ENCODE measurements around the gene RPS6KA5. TPM values are rescaled to one million over a fixed set of nuclear protein-coding genes. Genes with fewer than 3 reads are reported as not detected.
"Not testable (repeated sequence)": the region's sequence is repeated elsewhere in the genome, so short reads cannot be mapped to it uniquely, and the experiment has no call there.

RPS6KA5 gene
- total and polyA plus RNA-seq, 7 donors: 0.94 to 20.0 (median 11.5) TPM

DNA sequence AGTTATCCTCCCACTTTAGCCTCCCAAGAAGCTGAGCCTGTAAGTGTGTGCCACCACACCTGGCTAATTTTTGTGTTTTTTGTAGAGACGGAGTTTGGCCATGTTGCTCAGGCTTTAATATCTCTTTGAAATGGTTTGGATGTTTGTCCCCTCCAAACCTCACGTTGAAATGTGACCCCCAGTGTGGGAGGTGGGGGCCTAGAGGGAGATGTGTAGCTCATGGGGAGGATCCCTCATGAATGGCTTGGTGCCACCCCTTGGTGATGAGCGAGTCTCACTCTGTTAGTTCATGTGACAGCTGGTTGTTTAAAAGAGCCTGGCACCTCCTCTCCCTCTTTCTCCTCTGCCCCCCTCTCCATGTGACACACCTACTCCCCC lies 220.6 kb downstream of the RPS6KA5 start:
- H3K4me1 ChIP-seq: no peaks in the 10 kb centered on the region
- 68 to 82% (median 79%) methylated on average over 3 of the region's 3 CpGs for WGBS, 3 donors
- intact Hi-C loops (cut with DNase I): no loop called here
- H3K4me3 ChIP-seq: no peak overlapping the region
- peak overlapping the region; percentile 67 for H3K27ac ChIP-seq
- no peaks in the 10 kb centered on the region for H3K9me3 ChIP-seq
- DNase-seq (no peak), ATAC-seq (no peak)
- TF ChIP-seq, protein P1, sequence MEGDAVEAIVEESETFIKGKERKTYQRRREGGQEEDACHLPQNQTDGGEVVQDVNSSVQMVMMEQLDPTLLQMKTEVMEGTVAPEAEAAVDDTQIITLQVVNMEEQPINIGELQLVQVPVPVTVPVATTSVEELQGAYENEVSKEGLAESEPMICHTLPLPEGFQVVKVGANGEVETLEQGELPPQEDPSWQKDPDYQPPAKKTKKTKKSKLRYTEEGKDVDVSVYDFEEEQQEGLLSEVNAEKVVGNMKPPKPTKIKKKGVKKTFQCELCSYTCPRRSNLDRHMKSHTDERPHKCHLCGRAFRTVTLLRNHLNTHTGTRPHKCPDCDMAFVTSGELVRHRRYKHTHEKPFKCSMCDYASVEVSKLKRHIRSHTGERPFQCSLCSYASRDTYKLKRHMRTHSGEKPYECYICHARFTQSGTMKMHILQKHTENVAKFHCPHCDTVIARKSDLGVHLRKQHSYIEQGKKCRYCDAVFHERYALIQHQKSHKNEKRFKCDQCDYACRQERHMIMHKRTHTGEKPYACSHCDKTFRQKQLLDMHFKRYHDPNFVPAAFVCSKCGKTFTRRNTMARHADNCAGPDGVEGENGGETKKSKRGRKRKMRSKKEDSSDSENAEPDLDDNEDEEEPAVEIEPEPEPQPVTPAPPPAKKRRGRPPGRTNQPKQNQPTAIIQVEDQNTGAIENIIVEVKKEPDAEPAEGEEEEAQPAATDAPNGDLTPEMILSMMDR (IDR thresholded peaks at IDR 0.05): no peak
- H3K27me3 ChIP-seq (ENCODE audit: insufficient read depth in 3 of 3, low read length in 2 of 3): no peaks in the 10 kb centered on the region
- no peaks in the 10 kb centered on the region for H3K36me3 ChIP-seq (ENCODE audit: insufficient read depth in 1 of 2, low read depth in 1 of 2)

DNA sequence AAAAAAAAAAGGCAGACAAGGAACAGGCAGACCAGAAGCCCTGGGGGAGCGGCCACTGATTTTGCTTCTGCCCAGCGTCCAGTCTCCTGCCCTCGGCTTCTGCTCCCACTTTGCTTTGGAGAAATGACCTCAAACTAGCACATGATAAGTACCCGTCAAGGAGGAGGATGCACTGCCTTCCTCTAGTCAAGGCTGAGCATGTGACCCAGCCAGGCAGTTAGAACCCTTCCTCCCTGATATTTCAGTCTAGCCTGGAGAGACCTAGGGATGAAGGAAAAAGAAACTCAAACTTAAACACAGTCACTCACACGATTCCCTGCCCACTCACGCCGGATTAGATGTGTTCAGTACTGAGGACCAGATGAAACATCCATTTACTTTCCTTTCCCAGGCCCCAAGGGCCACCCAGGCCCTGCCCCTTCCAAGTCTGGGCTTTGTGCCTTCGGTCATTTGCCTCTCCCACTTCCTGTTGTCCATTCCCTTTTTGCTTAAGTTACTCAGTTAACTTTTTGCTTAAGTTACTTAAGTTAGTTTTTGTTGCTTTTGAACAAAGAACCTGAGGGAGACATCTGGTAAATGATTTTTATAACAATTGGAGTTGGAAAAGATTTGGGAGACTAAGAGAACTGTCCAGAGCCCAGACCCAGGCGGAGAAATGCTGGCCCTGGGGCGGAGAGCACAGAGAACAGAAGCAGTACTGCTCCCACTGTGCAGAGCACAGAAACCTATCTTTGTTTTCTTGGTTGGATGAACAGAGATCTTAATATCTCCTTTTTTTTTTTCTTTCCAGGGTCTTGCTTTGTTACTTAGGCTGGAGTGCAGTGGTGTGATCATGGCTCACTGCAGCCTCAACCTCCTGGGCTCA lies 221.2 kb downstream of the RPS6KA5 start:
- H3K4me1 ChIP-seq: no peaks in the 10 kb centered on the region
- no peaks in the 10 kb centered on the region for H3K27me3 ChIP-seq (ENCODE audit: insufficient read depth in 3 of 3, low read length in 2 of 3)
- DNase-seq: peak; percentile 61 to 72
- TF ChIP-seq, protein P1 (IDR thresholded peaks at IDR 0.05): no peak
- peak overlapping the region; percentile 67 for H3K27ac ChIP-seq
- intact Hi-C loops (cut with DNase I): no loop called here
- 43 to 55% (median 50%) methylated on average over 10 of the region's 10 CpGs for WGBS, 3 donors
- ATAC-seq: peak; percentile 52 to 78 (median 62)
- no peaks in the 10 kb centered on the region for H3K9me3 ChIP-seq
- no peaks in the 10 kb centered on the region for H3K36me3 ChIP-seq (ENCODE audit: insufficient read depth in 1 of 2, low read depth in 1 of 2)
- peak overlapping the region; percentile 30 for H3K4me3 ChIP-seq

DNA sequence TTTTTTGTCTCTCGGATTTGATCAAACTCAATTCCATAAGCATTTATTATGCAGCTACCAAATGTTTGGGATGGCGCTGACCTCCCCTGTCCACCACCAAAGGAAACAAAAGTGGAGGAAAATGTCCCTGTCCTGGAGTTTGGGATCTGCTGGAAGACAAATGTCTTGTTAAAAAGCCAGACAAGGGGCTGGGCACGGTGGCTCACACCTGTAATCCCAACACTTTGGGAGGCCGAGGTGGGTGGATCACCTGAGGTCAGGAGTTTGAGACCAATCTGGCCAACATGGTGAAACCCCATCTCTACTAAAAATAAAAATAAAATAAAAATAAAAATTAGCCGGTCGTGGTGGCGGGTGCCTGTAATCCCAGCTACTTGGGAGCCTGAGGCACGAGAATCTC lies 221.9 kb downstream of the RPS6KA5 start:
- intact Hi-C loops (cut with DNase I); H3K36me3 ChIP-seq (ENCODE audit: insufficient read depth in 1 of 2, low read depth in 1 of 2); DNase-seq; H3K27me3 ChIP-seq (ENCODE audit: insufficient read depth in 3 of 3, low read length in 2 of 3); H3K4me1 ChIP-seq; ATAC-seq; H3K9me3 ChIP-seq: not testable (repeated sequence)
- peak overlapping the region; percentile 30 for H3K4me3 ChIP-seq
- 86 to 93% (median 87%) methylated on average over 8 of the region's 8 CpGs for WGBS, 3 donors
- H3K27ac ChIP-seq: peak overlapping the region; percentile 67

DNA sequence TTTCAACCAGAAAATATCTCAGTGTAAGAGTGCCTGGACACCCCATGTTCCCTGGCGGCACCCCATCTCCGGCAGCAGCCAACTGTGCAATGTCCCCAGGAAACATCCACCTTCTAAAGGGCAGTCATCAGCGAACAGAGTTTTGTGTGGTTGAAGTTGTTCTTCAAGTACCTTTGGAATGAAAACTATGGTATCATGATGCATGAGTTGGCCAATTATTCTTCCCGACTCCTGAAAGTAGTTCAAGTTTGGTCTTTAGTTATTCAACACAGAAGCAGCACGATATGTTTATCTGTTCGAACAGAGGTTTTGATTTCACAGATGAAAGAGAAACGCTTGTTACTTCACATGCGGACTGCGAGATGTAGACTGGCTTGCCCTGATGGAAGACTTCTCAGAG lies 223.1 kb downstream of the RPS6KA5 start:
- Histone ChIP-seq H3K4me3 (no peak overlapping the region), H3K36me3 (ENCODE audit: insufficient read depth in 1 of 2, low read depth in 1 of 2) (no peaks in the 10 kb centered on the region), H3K27me3 (ENCODE audit: insufficient read depth in 3 of 3, low read length in 2 of 3) (no peaks in the 10 kb centered on the region), H3K27ac (no peak overlapping the region), H3K4me1 (no peaks in the 10 kb centered on the region), H3K9me3 (no peaks in the 10 kb centered on the region)
- TF ChIP-seq, protein P1 (IDR thresholded peaks at IDR 0.05): no peak
- no peak for DNase-seq
- no peak for ATAC-seq
- intact Hi-C loops (cut with DNase I): no loop called here
- WGBS, 3 donors: 90 to 94% (median 93%) methylated on average over 9 of the region's 9 CpGs

DNA sequence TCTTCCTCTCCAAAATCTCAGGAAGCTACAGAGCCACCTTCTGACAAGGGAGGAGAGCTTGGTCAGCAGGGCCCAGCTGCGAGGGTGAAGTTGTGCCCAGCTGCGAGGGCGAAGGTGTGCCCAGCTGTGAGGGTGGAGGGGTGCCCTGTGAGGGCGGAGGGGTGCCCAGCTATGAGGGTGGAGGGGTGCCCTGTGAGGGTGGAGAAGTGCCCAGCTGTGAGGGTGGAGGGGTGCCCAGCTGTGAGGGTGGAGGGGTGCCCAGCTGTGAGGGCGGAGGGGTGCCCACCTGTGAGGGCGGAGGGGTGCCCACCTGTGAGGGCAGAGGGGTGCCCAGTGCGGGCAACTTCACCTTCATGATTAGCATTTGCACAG lies 223.8 kb downstream of the RPS6KA5 start:
- 82 to 89% (median 87%) methylated on average over 7 of the region's 7 CpGs for WGBS, 3 donors
- H3K4me1 ChIP-seq: no peaks in the 10 kb centered on the region
- no peaks in the 10 kb centered on the region for H3K27me3 ChIP-seq (ENCODE audit: insufficient read depth in 3 of 3, low read length in 2 of 3)
- DNase-seq (no peak), ATAC-seq (no peak)
- no peaks in the 10 kb centered on the region for H3K9me3 ChIP-seq
- no peaks in the 10 kb centered on the region for H3K36me3 ChIP-seq (ENCODE audit: insufficient read depth in 1 of 2, low read depth in 1 of 2)
- H3K27ac ChIP-seq: no peak overlapping the region
- intact Hi-C loops (cut with DNase I): no loop called here
- TF ChIP-seq, protein P1 (IDR thresholded peaks at IDR 0.05): no peak
- no peak overlapping the region for H3K4me3 ChIP-seq
